ENCODE data around the gene TMEM240.
"Not testable (repeated sequence)": the region's sequence is repeated elsewhere in the genome, so short reads cannot be mapped to it uniquely, and the experiment has no call there.

DNA sequence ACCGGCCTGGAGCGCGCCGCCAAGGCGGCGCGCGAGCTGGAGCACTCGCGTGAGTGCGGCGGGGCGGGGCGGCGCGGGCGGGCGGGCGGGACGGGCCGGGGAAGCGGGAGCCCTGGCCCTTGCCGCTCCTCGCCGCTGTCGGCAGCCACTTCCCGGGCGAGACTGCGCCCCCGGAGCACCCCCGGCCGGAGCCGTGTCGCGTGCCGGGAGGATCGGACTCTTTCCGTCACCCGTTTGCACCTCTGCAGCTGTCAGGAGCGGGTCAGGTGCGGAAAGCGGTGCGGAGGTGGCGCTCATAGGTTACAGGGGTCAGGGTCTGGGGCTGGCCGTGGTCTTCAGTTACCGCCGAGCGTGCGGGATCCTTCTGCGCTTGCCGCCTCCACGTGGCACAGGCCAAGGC lies 28.0 kb downstream of the TMEM240 start:
- TF ChIP-seq, protein P1, sequence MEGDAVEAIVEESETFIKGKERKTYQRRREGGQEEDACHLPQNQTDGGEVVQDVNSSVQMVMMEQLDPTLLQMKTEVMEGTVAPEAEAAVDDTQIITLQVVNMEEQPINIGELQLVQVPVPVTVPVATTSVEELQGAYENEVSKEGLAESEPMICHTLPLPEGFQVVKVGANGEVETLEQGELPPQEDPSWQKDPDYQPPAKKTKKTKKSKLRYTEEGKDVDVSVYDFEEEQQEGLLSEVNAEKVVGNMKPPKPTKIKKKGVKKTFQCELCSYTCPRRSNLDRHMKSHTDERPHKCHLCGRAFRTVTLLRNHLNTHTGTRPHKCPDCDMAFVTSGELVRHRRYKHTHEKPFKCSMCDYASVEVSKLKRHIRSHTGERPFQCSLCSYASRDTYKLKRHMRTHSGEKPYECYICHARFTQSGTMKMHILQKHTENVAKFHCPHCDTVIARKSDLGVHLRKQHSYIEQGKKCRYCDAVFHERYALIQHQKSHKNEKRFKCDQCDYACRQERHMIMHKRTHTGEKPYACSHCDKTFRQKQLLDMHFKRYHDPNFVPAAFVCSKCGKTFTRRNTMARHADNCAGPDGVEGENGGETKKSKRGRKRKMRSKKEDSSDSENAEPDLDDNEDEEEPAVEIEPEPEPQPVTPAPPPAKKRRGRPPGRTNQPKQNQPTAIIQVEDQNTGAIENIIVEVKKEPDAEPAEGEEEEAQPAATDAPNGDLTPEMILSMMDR (IDR thresholded peaks at IDR 0.05), result not testable (repeated sequence)
- TF ChIP-seq EZH2 (IDR thresholded peaks at IDR 0.05; ENCODE audit: borderline replicate concordance, insufficient read depth, low read depth, low read length, poor library complexity, severe bottlenecking), result not testable (repeated sequence)
